NCI-H226 (cell line): Measurements from ENCODE around the gene CCNJ.
"Not testable (repeated sequence)": the region's sequence is repeated elsewhere in the genome, so short reads cannot be mapped to it uniquely, and the experiment has no call there.

Source experiments
- DNase-seq: peaks from one replicate; pipeline ENCODE4 v3.0.0-alpha.2; 2015

Gene CCNJ, protein sequence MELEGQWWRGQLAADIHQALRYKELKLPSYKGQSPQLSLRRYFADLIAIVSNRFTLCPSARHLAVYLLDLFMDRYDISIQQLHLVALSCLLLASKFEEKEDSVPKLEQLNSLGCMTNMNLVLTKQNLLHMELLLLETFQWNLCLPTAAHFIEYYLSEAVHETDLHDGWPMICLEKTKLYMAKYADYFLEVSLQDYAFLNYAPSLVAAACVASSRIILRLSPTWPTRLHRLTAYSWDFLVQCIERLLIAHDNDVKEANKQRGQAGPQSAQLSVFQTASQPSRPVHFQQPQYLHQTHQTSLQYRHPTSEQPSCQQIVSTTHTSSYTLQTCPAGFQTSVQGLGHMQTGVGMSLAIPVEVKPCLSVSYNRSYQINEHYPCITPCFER

DNA sequence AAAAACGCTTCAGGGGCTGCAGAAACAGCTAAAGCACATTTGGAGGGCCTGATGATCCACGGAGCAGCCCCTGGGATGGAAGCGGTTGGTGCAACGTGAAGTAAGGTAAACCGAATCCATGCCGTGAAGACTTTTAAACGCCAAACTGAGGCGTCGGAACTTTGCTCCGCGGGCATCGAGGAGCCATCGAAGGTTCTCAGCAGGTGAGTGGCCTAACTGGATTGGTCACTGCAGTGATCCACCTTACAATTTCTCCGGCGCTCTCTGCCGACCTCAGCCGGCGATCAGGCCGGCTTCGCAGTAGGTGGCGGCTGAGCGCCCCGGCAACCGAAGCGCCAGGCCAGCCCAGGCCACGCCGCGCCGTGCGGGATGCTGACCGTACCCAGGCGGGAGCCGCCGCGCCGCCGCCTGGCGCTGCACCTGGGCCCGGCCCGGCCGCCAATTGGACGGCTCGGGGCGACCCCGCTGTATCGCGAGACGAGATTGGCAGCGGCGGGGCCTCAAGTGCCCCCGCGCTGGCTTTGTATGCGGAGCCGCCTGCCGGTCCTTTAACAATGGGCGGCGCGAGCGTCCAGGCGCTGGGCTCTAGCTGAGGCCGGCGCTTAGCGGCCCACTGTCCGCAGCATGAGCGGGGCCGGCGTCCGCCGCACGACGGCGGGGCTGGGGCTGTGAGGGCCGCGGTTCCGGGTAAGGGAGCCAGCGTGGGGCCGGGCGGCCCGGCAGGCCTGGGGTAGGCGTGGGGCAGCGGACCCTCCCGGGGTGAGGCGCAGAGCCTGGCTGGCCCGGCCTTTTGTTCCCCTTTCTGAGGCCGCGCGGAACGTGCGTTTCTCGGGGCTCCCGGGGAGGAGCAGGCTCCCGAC lies at the start of gene CCNJ:
TSS of gene CCNJ (plus strand) at position 551 of the 860 bp plus-strand sequence. CDS start 811 bp downstream, outside the sequence.
- DNase-seq, result peak; percentile 84

DNA sequence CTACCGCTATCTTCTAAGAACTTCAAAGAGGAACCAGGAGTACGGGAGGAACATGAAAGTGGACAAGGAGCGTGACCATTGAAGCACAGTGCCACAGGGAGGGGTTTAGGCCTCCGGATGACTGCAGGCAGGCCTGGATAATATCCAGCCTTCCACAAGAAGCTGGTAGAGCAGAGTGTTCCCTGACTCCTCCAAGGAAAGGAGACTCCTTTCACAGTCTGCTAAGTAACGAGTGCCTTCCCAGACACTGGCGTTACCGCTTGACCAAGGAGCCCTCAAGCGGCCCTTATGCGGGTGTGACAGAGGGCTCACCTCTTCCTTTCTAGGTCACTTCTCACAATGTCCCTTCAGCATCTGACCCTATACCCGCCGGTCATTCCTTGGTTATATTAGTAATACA lies 49.0 kb upstream of the CCNJ start:
- DNase-seq, result not testable (repeated sequence)

DNA sequence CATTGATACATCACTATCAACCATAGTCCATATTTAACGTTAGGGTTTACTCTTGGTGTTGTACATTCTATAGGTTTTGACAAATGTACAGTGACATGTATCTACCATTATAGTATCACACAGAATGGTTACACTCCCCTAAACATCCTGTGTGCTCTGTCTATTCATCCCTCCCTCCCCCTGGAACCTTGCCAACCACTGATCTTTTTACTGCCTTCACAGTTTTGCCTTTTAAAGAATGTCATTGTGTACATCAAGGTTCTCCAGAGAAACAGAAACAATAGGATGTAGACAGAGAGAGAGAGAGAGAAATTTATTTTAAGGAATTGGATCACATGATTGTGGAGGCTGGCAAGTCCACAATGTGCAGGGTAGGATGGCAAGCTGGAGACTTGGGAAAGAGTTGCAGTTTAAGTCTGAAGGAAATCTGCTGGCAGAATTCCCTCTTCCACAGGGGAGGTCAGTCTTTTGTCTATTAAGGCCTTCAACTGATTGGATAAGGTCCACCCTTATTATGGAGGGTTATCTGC lies 45.1 kb upstream of the CCNJ start:
- no peak for DNase-seq

DNA sequence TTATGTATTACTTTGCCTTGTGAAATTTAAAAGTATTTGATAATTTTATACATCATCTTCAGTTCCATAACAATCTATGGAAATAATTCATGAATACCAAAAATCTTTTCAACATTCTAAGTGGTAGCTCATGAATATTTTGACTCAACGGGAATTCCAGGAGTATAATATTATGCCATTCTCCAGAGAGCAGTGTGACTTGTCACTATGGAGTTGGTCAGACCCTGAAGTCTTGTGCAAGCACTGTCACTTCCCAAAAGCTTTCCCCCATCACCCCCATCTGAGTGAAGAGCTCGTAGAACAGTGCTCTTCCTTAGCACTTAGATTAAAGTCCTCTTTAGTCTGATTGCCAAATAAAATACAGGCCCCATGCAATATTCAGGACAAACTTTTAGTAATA lies 29.4 kb upstream of the CCNJ start:
- no peak for DNase-seq

DNA sequence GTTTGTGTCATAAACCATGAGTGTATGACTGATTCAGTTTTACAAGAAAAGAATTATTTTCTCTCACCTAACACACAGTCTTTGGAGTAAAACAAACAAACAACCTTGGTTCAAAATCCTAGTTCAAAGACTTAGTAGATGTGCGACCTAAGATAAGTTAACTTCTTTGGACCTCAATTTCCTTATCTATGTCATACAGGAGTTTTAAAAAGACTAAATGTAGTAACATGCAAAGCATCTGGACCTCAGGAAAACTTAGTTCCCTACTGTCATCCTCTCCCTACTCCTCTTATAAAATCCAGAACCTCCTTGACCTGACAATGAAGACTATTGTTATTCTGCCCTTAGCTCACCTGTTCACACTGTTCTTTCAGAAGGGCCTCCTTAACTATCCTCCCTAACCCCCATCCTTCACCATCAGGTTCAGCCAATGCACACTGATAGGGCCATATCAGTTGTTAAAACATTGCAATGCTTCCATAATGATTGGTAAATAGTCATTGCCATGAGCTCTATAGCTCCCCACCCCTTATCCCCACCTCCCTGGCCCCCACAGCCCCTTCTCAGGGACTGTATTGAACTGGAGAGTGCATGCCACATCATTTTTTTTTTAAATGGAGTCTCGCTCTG lies 28.8 kb upstream of the CCNJ start:
- DNase-seq, result no peak

DNA sequence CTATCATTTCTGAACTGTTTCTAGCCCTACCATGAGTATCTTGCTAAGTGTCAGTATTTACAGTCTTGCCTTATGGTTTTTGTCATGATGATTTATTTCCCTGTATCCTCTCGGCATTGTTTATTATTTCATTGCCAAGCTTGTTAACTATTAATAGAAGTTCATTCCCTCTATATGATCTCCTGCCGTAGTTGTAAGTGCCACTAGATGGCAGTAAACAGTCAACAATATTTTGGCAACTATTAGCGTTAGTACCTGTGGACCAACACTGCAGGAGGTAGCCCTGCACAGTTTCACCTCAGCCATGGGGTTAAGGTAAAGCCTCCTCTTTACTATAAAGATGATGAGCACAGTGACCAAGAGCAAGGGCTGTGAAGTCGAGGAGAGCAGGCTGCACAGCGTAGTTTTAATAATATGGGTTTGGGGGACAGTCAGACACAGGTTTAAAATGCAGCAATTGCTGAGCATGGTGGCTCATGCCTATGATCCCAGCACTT lies 26.1 kb upstream of the CCNJ start:
- peak; percentile 13 for DNase-seq

DNA sequence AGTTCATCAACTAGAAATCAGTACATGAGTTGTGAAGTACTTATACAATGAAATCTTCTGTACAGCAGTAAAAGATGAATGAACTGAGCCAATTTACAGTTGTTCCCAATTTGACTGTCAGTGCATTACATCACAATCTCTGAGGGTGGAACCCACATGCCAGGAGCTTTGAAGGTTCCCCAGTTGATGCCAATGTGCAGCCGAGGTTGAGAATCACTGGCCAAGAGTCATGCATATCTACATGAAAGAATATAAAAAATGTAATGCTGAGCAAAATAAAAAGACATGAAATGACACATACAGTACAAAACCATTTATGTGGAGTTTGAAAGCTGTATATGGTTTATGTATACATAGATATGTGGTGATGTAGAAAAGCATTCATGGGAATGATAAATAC lies 22.1 kb upstream of the CCNJ start:
- DNase-seq, result no peak

DNA sequence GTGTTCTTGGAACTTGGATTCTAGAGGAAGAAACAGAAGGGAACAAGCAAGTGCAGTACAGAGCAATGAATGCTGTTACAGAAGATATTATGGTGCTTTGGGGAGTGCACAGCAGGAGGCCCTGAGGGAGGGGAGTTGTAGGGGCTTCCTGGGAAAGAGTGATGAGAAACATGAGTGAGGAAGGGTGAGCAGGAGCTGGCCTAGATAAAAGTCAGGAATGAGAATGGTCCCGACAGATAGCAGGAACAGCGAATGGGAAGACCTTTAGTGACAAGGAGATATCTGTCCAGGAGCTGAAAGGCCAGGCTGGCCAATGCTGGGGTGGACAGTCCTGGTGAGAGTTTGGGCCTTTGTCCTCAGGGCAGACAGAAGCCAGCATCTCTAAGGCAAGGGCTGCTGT lies 20.6 kb upstream of the CCNJ start:
- no peak for DNase-seq

DNA sequence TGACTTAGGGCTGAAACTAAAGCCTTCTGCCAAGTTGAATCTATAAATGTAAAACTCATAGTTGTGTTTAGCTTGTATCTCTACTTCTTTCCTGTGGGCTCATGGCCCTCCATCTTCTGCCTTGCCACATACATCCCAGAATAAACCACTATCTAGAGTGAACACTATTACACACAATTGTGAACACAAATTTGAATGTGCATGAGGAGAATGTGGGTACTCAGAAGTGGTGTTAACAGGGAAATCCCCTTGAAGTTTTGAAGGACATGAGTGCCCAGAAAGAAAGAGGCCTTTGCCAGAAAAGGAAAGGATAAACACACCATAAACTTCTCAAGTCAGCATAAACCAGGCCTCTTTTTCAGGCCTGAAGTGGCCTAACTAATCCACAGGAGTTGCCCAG lies 20.2 kb upstream of the CCNJ start:
- no peak for DNase-seq

DNA sequence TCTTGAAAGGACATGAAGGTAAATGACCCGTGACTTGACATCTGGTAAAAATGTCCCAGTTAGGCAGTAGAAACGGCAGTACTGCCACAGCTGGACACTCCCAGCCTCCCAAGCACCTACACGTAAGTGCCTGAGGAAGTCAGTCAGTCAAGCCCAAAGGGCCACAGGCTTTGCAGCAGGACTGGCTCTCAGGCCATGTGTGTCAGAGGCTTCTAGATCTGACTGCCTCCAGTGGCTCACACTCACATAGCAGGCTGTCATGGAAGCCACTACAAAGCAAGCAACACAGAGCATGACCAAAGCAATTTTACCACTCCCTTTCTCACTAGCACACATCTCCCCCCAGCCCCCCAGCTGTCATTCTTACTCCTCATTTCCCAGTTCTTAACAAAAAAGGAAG lies 17.8 kb upstream of the CCNJ start:
- DNase-seq, result no peak

DNA sequence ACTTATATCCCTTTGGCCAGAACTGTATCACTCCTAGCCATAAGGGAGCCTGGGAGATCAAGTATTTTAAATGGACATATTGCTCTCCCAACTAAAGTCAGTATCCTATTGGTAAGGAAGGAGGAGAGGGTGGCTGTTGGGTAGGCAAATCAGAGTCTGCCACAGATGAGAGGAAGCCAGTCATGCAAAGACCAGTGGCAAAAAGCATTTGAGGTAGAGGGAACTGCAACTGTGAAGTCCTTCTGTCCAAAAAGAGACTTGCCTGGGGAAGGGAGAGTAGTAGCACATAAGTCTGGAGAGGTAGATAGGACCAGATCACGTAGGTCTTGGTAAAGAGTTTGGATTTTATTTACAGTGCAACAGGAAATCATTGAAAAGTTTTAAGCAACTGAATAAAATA lies 8.8 kb upstream of the CCNJ start:
- DNase-seq, result no peak

DNA sequence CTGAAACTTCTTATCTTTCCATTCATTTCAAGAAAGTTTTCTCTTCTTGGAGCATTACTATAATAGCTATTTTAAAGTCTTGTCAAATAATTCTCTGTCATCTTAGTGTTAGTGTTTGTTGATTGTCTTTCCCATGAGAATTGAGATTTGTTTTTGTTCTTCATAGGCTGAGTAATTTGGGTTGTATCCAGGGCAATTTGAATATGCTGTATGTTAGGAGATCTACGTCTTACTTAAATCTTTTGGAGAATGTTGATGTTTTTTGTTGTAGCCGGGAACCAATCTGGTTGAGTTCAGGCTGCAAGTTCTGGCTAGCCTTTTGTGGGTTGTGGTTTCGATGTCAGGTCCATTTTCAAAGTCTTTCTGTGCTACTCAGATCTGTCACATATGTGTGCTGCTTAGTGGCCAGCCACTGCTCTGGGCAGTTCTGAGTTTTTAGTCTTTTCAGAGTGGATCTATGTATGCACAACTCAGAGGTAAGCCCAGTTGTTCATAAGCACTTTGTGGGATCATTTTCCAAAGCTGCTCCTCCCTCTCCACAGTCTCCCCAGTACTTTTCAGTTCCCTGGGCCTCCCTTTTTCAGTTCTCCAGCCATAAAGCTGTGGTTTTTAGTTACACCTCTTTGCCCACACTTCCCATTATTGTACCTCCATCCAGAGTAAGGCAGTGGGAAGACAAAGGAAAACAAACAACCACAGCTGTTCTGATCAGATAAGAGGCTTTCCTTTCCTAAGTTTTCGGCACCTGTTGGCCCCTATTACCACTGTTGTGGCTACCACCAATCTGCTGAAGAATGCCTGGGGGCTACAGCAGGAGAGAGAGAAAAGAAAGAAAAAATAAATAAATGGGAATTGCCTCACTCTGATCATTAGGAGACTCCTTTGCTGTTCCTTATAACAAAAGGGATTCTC lies 4.7 kb upstream of the CCNJ start:
- DNase-seq, result no peak

DNA sequence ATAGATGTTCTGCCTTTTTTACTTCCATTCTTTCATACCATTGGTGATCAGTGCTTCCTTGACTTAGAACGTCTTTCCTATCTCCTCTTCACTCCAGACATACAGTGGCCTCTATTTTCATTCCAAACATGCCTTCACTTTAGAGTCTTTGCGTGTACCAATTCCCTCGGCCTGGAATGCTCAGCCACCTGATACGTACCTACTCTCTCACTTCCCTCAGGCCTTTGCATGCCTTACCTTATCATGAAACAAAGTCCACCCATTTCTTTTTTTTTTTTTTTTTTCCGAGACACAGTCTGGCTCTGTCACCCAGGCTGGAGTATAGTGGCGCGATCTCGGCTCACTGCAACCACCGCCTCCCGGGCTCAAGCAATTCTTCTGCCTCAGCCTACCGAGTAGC lies 2.2 kb upstream of the CCNJ start:
- DNase-seq, result no peak

DNA sequence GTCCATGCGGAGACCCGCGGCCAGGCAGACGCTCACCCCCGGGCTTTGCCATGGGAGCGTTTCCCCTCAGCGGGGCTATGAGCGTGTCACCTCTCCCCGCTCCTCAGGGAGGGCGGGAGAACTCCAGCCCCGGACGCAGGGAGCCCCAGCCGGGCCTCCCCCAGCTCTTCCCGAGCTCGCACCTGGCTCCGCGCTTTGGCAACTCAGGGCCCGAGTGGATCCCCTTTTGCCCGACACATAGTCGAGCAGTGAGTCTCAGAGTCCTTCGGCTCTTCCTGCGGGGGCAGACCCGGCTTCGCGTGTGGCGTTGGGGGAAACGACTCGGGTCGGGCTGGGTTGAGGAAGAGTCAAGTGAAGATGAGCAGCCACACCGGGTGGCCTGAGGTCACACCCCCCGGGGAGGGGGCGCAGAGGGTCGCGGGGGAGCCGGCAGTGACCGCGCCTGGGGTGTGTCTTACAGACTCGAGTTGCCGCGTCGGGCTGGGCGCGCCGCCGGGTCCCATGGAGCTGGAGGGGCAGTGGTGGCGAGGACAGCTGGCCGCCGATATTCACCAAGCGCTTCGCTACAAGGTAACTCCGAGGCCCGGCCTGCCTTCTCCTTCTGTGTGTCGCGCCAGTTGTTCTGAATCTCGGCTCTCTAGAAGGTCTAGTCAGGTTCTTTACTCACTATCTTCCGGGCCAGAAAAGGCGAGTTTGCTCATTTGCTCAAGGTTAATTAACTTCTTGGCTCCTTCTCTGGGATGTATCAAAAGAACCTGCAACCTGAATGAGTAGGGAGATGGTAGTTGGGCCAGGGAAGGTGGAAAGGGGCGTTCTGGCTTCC lies 721 bp downstream of the CCNJ start:
- no peak for DNase-seq

DNA sequence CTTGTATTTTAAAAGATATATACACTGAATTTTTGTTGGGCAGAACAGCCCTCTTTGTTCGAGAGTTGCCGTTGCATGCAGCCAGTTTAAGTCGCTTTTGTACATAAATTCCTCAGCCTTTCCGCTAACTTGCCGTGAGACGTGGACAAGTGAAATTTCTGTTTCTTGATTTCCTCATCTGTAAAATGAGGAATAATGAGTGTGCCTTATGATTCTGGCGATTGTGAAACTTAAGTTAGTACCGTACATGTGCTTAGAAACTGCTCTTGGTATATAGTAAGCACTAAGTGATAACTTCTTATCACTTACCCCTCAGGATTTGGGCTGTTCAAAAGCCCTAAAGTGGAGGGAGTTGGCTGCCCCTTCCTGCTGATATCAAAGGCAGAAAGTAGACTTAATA lies 1.4 kb downstream of the CCNJ start:
- DNase-seq, result no peak

DNA sequence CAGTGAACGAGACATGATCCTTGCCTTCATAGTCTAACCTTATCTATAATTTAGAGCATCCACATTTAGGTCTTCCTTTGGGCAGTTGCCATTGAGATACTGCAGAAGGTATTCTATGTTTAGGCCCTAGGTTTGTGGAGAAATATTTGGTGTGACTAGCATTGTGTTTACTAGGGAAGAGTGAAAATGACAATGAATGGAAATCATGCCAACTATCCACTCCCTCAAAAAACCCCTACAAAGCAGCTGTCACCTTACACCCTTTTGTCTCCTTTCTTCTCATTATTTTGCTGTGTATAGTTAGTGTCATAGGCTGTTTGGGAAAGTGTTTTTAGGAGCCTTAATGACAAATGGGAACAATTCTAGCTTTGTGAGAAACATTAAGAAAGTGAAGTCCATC lies 3.2 kb downstream of the CCNJ start:
- DNase-seq, result no peak

DNA sequence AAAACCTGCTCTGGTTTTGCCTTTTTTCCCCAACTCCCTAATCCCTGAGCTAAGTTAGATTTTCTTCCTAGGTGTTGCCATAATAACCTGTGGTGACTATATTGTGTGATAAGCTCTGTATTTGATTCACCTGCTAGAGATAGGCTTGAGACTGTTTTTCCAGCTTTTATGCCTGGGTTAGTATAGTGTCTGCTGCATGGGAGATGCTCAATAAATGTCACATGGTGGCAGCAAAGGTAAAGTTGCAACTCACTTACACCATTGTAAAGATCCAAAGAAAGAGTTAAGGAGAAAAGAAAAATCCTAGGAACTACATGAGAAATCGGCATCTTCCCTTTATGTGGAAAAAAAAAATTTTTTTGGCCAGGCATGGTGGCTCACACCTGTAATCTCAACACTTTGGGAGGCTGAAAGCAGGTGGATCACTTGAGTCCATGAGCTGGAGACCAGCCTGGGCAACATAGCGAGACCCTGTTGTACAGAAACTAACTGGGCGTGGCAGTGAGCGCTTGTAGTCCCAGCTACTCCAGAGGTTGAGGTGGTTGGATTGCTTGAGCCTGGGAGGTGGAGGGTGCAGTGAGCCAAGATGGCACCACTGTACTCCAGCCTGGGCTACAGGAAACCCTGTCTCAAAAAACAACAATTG lies 3.7 kb downstream of the CCNJ start:
- no peak for DNase-seq

DNA sequence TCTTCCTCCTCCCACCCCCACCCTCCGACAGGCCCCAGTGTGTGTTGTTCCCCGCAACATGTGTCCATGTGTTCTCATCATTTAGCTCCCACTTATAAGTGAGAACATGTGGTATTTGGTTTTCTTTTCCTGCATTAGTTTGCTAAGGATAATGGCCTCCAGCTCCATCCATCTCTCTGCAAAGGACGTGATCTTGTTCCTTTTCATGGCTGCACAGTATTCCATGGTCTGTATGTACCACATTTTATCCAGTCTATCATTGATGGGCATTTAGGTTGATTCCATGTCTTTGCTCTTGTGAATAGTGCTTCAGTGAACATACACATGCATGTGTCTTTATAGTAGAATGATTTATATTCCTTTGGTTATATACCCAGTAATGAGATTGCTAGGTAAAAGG lies 4.5 kb downstream of the CCNJ start:
- not testable (repeated sequence) for DNase-seq

DNA sequence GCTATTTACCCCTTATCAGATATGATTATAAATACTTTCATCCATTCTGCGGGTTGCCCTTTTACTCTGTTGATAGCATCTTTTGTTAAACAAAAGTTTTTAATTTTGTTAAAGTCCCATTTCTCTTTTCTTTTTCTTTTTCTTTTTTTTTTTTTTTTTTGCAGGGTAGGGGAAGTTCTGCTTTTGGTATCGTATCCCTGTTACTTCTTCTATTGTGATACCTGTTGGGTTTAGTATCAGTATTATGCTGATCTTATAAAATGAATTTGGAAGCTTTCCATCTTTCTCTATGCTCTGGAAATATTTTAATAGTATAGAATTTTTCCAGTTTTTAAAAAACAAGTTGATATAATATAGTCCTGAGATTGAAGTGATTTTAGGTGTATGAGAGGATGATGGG lies 6.0 kb downstream of the CCNJ start:
- DNase-seq, result no peak

DNA sequence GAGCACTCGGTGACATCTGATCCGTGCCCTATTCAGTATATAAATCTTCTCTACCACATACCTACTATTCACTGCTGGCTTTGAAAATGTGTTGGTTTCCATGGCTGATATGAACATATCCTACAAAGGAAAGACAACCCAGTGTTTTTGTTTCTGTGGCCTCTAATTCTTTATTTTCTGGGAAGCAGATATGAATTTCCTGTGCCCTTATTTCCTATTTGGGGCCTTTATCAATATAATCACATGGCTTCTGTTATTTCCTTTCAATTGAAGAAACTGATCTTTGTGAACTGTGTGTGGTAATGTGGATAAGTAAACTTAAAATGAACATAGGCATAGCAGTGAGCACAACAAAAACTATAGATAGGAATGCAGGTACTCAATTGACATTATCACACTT lies 10.6 kb downstream of the CCNJ start:
- DNase-seq, result no peak

DNA sequence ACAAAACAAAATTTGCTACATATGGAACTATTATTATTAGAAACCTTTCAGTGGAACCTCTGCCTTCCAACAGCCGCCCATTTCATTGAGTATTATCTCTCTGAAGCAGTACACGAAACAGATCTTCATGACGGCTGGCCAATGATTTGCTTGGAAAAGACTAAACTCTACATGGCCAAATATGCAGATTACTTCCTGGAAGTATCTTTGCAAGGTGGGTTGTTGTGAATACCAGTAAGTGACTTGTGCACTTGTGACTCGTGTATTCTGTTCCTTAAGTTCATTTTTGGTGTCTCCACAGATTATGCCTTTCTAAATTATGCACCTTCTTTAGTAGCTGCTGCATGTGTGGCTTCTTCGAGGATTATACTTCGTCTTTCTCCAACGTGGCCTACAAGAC lies 13.4 kb downstream of the CCNJ start:
- DNase-seq, result no peak
